SK-MEL-5 (cell line): Measurements from ENCODE around the gene CACNG6. TPM values are rescaled to one million over a fixed set of nuclear protein-coding genes. Genes with fewer than 3 reads are reported as not detected.
A peak's percentile ranks its signal among the peaks of the same experiment; 100 is the strongest.
"Not testable (repeated sequence)": the region's sequence is repeated elsewhere in the genome, so short reads cannot be mapped to it uniquely, and the experiment has no call there.

Experiments used
- DNase-seq: peaks from one replicate; pipeline ENCODE4 v3.0.0-alpha.2; 2016; ENCODE audit warnings: low read depth, low spot score
- in situ Hi-C: cut with HindIII; loops from 2 replicates; pipeline ENCODE4 v1.10.0; 2016; ENCODE audit warnings: low sequenced_read_pairs, high pct_unique_total_duplicates, low pct_unique_long_range_greater_than_20kb
- small RNA-seq, 2 experiments: library from RNA; depleted of rRNA; stranded (forward); fragments of <200 nt; gene quantifications; one replicate each; pipeline ENCODE3, GENCODE V24; 2014
- total RNA-seq: library from RNA; depleted of rRNA; stranded (reverse); fragments of >200 nt; shearing (Covaris generic); gene quantifications from 2 replicates; pipeline ENCODE4 v1.2.3, GENCODE V29; 2014; rRNA removed

CACNG6 gene
- total RNA-seq, 1 experiment from 2014 or later = not detected

DNA sequence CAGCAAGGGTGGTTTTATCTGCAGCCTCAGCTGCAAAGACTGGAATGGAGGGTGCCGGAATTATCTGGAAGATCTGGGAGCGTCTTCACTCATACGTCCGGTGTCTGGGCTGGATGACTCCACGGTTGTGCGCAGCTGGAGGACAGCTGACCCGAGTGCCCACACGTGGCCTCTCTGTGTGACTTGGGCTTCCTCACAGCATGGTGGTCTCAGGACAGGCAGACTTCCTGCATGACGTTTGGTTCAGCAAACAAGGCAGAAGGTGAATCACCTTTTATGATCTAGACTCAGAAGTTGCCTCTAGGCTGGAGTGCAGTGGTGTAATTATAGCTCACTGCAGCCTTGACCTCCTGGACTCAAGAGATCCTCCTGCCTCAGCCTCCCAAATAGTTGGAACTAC lies 33.2 kb downstream of the CACNG6 start:
- in situ Hi-C loops = no loop called here
- no peak for DNase-seq

GRCh38 chr19:54026656-54027055 lies 35.2 kb downstream of the CACNG6 start:
- DNase-seq = no peak
- in situ Hi-C loops = no loop called here

DNA sequence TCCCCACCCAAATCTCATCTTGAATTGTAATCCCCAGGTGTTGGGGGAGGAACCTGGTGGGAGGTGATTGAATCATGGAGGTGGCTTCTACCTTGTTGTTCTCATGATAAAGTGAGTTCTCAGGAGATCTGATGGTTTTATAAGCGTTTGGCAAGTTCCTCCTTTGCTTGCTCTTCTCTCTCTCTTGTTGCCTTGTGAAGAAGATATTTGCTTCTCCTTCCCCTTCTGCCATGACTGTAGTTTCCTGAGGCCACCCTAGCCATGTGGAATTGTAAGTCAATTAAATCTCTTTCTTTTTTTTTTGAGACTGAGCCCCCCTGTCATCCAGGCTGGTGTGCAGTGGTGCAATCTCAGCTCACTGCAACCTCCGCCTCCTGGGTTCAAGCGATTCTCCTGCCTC lies 37.9 kb downstream of the CACNG6 start:
- in situ Hi-C loops = no loop called here
- DNase-seq = no peak

- in situ Hi-C loops = no loop called here
- peak; percentile 85 for DNase-seq
These were observed 38.6 kb downstream of the CACNG6 start for GRCh38 chr19:54029930-54030490.

GRCh38 chr19:54030895-54031586 lies 39.6 kb downstream of the CACNG6 start:
- peak; percentile 56 for DNase-seq
- in situ Hi-C loops = no loop called here

DNA sequence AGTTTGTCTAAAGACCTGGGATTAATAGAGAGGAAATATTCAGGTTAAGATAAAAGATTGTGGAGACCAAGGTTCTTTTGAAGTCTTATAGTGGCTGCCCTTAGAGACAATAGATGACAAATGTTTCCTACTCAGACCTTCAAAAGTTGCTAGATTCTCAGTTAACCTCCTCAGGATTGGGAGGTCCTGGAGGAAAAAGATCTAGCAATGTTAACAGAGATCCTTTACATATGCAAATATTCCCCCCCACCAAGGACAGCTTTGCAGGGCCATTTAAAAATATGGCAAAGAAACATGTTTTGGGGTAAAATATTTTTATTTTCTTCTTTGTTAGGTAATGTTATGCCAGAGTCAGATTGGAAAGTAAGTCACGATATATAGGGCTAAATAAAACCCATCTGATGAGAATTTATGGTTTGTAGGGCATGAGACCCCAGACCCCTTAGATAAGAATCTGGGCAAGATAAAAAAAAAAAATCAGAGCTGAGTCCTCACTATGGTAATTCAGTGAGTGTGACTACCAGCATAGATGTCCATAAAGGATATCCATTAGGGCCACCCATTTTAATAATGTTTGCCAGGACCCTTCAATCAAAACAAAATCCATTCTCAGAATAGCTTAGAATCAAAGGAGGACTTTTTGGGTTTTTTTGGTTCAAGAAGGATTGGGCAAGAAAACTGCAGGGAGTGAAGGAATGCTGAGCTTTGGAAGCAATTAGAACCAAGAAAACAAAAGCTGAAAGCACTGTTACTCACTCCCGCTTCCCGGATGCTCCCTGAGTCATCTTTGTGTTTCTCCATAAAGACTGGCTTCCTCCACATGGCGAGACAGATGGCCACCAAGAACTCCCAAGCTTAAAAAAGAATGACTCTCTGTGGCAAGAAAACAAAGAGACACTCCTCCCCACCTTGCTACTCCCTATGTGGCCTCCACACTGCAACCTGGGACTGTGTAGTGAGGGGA lies 44.1 kb downstream of the CACNG6 start:
- in situ Hi-C loops = no loop called here
- DNase-seq = no peak

GRCh38 chr19:54036542-54036941 lies 45.1 kb downstream of the CACNG6 start:
- DNase-seq, in situ Hi-C loops: not testable (repeated sequence)

- in situ Hi-C loops = no loop called here
- no peak for DNase-seq
These were observed 48.6 kb downstream of the CACNG6 start for GRCh38 chr19:54040003-54040402.

GRCh38 chr19:54041969-54042606 lies 50.7 kb downstream of the CACNG6 start:
- in situ Hi-C loops = no loop called here

GRCh38 chr19:54042989-54043388 lies 51.6 kb downstream of the CACNG6 start:
- DNase-seq = no peak
- in situ Hi-C loops = no loop called here

More at GRCh38 chr19:54041969-54042606, 50.7 kb downstream of the CACNG6 start:
- DNase-seq = no peak

- no peak for DNase-seq
- in situ Hi-C loops = no loop called here
These were observed 54.3 kb downstream of the CACNG6 start for GRCh38 chr19:54045771-54046170.

DNA sequence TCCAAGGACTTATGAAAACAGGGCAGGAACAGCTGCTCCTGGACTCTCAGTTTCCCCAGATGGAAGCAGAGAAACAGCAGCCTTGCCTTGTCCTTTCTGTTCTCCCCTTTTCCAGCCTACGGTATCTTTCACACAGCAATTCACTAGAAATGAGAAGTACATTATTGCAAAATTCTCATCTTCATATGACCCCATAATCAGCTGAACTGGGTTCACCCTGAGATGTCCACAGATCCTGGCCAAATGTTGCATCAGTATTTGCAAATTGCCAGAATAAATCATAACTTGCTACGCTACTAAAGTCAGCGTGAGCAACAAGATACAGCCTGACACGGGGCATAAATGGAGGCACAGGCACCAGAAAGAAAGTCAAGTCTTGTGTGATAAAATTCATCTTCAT lies 56.2 kb downstream of the CACNG6 start:
- no peak for DNase-seq
- in situ Hi-C loops = no loop called here

Small RNA genes lying within 50 kb of the gene (small RNA-seq; reads per million reads assigned to genes)
- 0 reads per million in 2 experiments for gene AC012314.20

Other genes with a start within 250 kb of the CACNG6 start
- not detected in 2 replicates for gene NLRP12, start 167.3 kb upstream of the CACNG6 start, total RNA-seq
- gene MYADM, start 123.8 kb upstream of the CACNG6 start, total RNA-seq = 4.0 and 4.5 TPM in 2 replicates
- gene PRKCG, start 109.4 kb upstream of the CACNG6 start, total RNA-seq = not detected in 2 replicates
- not detected in 2 replicates for gene CACNG7, start 82.4 kb upstream of the CACNG6 start, total RNA-seq
- gene CACNG8, start 28.7 kb upstream of the CACNG6 start, total RNA-seq = not detected in 2 replicates
- not detected in 2 replicates for gene VSTM1, start 72.3 kb downstream of the CACNG6 start, total RNA-seq
- gene TARM1, start 89.7 kb downstream of the CACNG6 start, total RNA-seq = not detected in 2 replicates
- gene OSCAR, start 109.2 kb downstream of the CACNG6 start, total RNA-seq = not detected in 2 replicates
- 43.1 and 48.5 TPM in 2 replicates for gene NDUFA3, start 111.2 kb downstream of the CACNG6 start, total RNA-seq
- 33.4 and 39.5 TPM in 2 replicates for gene TFPT, start 124.0 kb downstream of the CACNG6 start, total RNA-seq
- 49.4 and 62.4 TPM in 2 replicates for gene PRPF31, start 124.1 kb downstream of the CACNG6 start, total RNA-seq
- 5.4 and 7.7 TPM in 2 replicates for gene CNOT3, start 146.1 kb downstream of the CACNG6 start, total RNA-seq
- 10.6 and 10.8 TPM in 2 replicates for gene LENG1, start 168.1 kb downstream of the CACNG6 start, total RNA-seq
- gene TMC4, start 181.5 kb downstream of the CACNG6 start, total RNA-seq = not detected in 2 replicates
- gene MBOAT7, start 197.9 kb downstream of the CACNG6 start, total RNA-seq = 32.8 and 33.6 TPM in 2 replicates
- gene TSEN34, start 199.7 kb downstream of the CACNG6 start, total RNA-seq = 46.1 and 49.0 TPM in 2 replicates
- gene RPS9, start 209.2 kb downstream of the CACNG6 start, total RNA-seq = 2,354 and 2,678 TPM in 2 replicates
- 1.1 TPM in 1 of 2 replicates, not detected in the other for gene LILRB3, start 231.4 kb downstream of the CACNG6 start, total RNA-seq